Measurements from ENCODE around the gene ZFAND3. TPM values are rescaled to one million over a fixed set of nuclear protein-coding genes. Genes with fewer than 3 reads are reported as not detected.

The ZFAND3 gene
- polyA plus RNA-seq, 3 donors: 11.5 to 21.1 (median 11.7) TPM

GRCh38 chr6:37818536-37819176, 871 bp upstream of the ZFAND3 start:
- no peak for TF ChIP-seq CTCF (IDR thresholded peaks at IDR 0.05)
- Mint-ChIP-seq H3K27ac (peak overlapping the region; percentile 97 to 100 (median 99)), H3K9me3 (no peaks in the 10 kb centered on the region), H3K27me3 (ENCODE audit: low read depth in 3 of 3) (peaks cover 0 to 2% (median 0%) of the 10 kb centered on the region in 3 donors), H3K4me1 (peaks cover 38% of the 10 kb centered on the region), H3K36me3 (peaks cover 2 to 5% of the 10 kb centered on the region in 2 donors), H3K4me3 (peak overlapping the region; percentile 94 to 97)
- peaks cover 37% of the 10 kb centered on the region for H3K79me2 ChIP-seq (ENCODE audit: insufficient read depth, low read length)
- H3K4me3 ChIP-seq (replicated peaks in 1 of 3; ENCODE audit: low read depth in 2 of 3, low read length in 3 of 3): peak overlapping the region; percentile 71 to 90 (median 85)
- peak overlapping the region; percentile 92 to 95 for H3K27ac ChIP-seq (ENCODE audit: low read depth in 1 of 2, low read length in 2 of 2)
- 0% methylated on average over 15 of the region's 27 CpGs for WGBS (ENCODE audit: insufficient coverage)
- H3K9me3 ChIP-seq (replicated peaks in 1 of 2; ENCODE audit: control insufficient read depth in 1 of 2, insufficient read depth in 1 of 2, low read length in 2 of 2): no peaks in the 10 kb centered on the region
- H3K4me2 ChIP-seq (replicated peaks; ENCODE audit: extremely low read depth, low read length, poor library complexity, severe bottlenecking): peak overlapping the region; percentile 83
- no peaks in the 10 kb centered on the region for H3K27me3 ChIP-seq (ENCODE audit: control insufficient read depth in 2 of 2, insufficient read depth in 2 of 2, low read length in 2 of 2)
- peaks cover 0 to 8% of the 10 kb centered on the region in 2 donors for H3K36me3 ChIP-seq (replicated peaks in 1 of 2; ENCODE audit: control insufficient read depth in 1 of 2, insufficient read depth in 2 of 2, low read length in 2 of 2)
- intact Hi-C loops (cut with micrococcal nuclease): no loop called here
- peak; percentile 95 to 98 (median 98) for DNase-seq
- peaks cover 22 to 34% of the 10 kb centered on the region in 2 donors for H3K4me1 ChIP-seq (ENCODE audit: control insufficient read depth in 1 of 2, insufficient read depth in 2 of 2, low read length in 2 of 2)
- H3K9ac ChIP-seq (ENCODE audit: insufficient read depth, low read length, poor library complexity, severe bottlenecking): peak overlapping the region; percentile 86
- peak overlapping the region; percentile 83 for H2AFZ ChIP-seq (ENCODE audit: insufficient read depth, low read depth, low read length, poor library complexity, severe bottlenecking)
- peaks cover 37% of the 10 kb centered on the region for H4K20me1 ChIP-seq (ENCODE audit: insufficient read depth, low read length)

GRCh38 chr6:37819802-37820717, 533 bp downstream of the ZFAND3 start:
- WGBS (ENCODE audit: insufficient coverage): 0% methylated on average over 19 of the region's 71 CpGs
- Mint-ChIP-seq H3K27ac (peak overlapping the region; percentile 92 to 100 (median 99)), H3K9me3 (no peaks in the 10 kb centered on the region), H3K4me1 (peaks cover 45% of the 10 kb centered on the region), H3K36me3 (peaks cover 4 to 5% of the 10 kb centered on the region in 2 donors), H3K27me3 (ENCODE audit: low read depth in 3 of 3) (peaks cover 0 to 2% (median 0%) of the 10 kb centered on the region in 3 donors), H3K4me3 (peak overlapping the region; percentile 94 to 97)
- Histone ChIP-seq H3K4me3 (replicated peaks in 1 of 3; ENCODE audit: low read depth in 2 of 3, low read length in 3 of 3) (peak overlapping the region; percentile 71 to 90 (median 85)), H3K27me3 (ENCODE audit: control insufficient read depth in 2 of 2, insufficient read depth in 2 of 2, low read length in 2 of 2) (no peaks in the 10 kb centered on the region), H3K9ac (ENCODE audit: insufficient read depth, low read length, poor library complexity, severe bottlenecking) (peak overlapping the region; percentile 86), H3K36me3 (replicated peaks in 1 of 2; ENCODE audit: control insufficient read depth in 1 of 2, insufficient read depth in 2 of 2, low read length in 2 of 2) (peaks cover 0 to 8% of the 10 kb centered on the region in 2 donors), H4K20me1 (ENCODE audit: insufficient read depth, low read length) (peaks cover 51% of the 10 kb centered on the region), H3K4me1 (ENCODE audit: control insufficient read depth in 1 of 2, insufficient read depth in 2 of 2, low read length in 2 of 2) (peaks cover 22 to 34% of the 10 kb centered on the region in 2 donors), H3K4me2 (replicated peaks; ENCODE audit: extremely low read depth, low read length, poor library complexity, severe bottlenecking) (peak overlapping the region; percentile 76), H2AFZ (ENCODE audit: insufficient read depth, low read depth, low read length, poor library complexity, severe bottlenecking) (no peak overlapping the region), H3K9me3 (replicated peaks in 1 of 2; ENCODE audit: control insufficient read depth in 1 of 2, insufficient read depth in 1 of 2, low read length in 2 of 2) (no peaks in the 10 kb centered on the region), H3K79me2 (ENCODE audit: insufficient read depth, low read length) (peaks cover 51% of the 10 kb centered on the region), H3K27ac (ENCODE audit: low read depth in 1 of 2, low read length in 2 of 2) (peak overlapping the region; percentile 63 to 71)
- peak; percentile 82 to 95 (median 85) for DNase-seq
- TF ChIP-seq CTCF (IDR thresholded peaks at IDR 0.05): no peak
- intact Hi-C loops (cut with micrococcal nuclease): loop anchor here in 1 of 2 donors (5.0 kb wide), 1 partner anchor 37 kb away; no protein-coding TSS in a partner anchor

Data from CD14-positive monocyte (primary cell).